COLO668 (cell line): Measurements from ENCODE around the gene EXOC6B.

Experiments
- DNase-seq: peaks from one replicate; lab custom pipeline; 2025; ENCODE audit not compliant: unreplicated experiment; lab: John Stamatoyannopoulos, UW

Gene EXOC6B

DNA sequence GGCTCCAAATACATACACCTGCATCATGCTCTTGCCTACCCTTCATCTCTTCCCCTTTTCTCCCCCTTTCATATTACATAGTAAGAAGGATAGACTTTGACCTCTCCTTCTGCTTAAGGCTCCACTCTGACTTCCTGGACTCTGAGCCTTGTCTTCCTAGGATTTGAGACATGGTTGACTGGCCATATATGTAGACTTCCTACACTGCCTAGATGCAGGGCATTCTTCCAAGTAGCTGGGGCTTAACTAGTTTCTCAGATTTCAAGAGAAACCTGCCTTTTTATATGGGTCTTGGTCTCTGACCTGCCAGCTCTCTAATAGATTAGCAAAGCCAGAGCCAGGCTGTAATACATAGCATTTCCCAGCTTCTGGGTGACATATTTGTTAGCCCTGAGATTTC lies 642.8 kb downstream of the EXOC6B start:
- DNase-seq = no peak

DNA sequence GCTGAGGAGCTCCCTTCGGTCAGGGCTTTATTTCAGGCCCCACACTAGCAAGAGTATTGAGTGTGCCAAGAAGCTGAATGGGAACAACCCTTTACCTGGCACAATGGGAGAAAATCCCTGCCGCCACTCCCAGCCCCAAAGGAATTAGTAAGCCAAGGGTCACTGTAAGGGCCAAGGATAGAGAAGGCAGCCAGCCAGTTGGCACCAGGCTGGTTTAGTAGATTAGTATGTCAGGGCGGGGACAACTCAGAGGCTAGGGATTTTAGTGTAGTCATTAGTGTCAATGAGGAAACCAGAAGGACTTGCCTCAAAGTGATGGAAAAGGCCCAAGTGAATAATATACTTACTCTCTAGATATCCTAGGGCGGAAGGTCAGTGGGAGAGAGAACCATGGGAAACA lies 643.3 kb downstream of the EXOC6B start:
- no peak for DNase-seq

DNA sequence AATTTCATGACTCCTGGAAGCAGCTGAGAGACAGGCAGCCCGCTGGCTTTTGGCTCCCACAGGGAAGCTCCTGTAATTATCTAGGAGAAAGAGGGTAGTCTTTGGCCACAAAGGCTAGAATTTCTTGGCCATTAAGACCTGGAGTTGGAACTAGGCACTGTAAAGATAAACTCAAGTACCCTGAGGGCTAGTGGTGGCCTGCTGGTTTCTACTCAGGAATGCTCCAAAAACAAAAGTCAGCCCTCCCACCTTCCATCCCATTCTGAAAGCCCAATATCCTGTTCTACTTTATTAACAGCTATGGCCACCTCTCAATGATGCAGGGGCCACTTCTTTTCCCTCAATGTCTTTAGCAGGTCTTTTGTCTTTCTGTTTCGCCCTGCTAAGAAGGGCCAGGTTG lies 644.2 kb downstream of the EXOC6B start:
- DNase-seq = no peak

DNA sequence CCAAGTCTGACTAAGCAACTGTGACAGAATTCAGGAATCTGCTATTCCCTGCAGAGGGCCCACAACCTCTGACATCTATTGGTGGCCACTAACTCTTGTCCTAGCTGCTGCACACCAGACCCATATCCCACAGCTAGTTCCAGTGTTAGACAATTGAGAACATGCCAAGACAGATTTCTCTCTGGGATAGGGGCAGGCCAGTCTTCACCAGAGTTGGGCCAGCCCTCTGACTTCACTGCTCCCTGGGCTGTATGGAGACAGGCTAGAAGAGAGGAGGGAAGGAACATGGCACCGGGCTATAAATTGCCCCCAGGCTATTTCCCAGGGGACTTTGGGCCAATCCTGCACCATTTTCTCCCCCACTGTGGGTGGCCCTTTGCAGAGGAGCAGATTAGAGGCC lies 645.5 kb downstream of the EXOC6B start:
- DNase-seq = no peak

DNA sequence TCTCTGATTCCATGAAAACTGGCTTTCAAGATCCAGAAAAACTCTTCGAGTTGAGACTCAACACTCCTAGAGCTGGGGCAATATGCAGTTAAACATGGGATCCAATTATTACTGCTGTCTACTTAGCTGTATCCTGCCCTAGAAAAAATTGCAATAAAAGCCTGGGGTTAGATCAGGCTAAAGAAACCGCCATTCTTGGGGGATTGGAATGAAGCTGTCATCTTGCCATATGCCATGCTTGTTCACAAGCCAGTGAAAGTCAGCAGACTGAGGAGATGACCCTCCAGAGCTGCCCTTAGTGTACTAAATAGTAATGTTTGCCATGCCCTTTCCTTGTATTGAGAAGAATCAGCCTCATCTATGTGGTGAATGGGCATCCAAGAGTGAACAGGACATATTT lies 647.3 kb downstream of the EXOC6B start:
- DNase-seq = no peak

DNA sequence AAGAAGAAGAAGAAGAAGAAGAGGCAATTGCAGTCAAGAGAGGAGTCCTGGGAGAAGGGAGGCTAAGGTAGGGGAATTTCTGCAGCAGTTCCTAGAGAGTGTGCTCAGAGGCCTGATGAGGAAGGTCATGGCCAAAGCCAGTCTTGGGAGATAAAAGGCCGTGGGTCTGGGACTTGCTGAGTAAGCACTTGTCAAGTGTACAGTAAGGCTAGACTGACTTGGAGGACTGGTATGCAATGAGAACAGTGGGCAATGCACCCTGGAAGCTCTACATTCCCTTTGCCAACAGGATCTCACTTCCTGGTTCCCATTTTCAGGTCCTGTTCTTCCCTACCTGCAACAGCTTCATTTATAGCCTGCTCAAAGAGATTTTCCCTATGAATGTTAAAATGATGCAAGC lies 649.6 kb downstream of the EXOC6B start:
- DNase-seq = no peak

DNA sequence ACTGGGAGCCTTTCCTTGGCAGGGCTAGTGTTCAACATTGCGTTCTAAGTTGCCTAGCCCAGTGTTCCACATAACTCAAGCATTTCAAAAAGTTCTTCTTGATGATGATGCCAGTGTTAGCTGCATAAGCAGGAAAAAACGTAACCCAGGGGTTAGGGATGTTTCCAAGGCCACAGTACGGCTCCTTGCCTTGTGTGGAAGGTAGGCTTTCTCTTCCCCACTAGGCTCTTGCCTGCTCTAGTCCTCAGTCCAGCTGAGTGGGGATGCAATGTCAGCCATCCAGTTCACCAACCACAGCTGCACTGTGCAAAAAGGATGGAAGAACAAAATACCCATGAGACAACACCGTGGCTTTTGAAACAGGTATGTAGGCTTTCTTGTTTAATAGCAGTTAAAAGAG lies 650.2 kb downstream of the EXOC6B start:
- DNase-seq = no peak

DNA sequence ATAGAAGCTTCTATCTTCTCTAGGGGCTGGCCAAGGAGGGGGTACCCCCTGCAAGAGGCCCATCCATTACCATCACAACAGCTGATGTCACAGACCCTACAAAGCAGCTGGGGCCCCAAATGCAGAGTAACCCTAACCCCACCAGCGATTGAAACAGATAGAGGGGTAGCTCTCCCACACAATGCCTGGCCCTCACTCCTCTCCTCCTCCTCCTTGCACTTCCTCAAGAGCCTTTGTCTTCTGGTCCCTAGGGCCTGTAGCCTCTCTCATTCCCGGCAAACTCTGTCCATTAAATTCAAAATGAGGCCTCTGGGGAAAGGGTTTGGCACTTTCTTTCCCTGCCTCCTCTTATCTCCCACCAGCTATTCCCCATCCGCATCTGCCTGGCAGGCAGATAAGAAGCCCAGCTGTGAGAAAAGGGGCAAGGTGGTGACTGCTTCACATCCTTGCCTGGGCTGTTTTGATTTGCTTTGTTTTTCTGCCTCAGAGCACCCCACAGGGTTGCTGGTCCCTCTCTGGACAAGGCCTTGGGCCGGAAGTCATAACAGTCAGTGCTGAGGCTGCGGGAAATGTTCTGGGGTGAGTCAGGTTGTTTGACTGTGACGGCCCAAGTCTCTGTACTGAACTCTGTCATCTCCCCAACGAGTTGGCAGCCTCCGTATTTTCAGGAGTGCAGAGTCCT lies 652.1 kb downstream of the EXOC6B start:
- DNase-seq = no peak

DNA sequence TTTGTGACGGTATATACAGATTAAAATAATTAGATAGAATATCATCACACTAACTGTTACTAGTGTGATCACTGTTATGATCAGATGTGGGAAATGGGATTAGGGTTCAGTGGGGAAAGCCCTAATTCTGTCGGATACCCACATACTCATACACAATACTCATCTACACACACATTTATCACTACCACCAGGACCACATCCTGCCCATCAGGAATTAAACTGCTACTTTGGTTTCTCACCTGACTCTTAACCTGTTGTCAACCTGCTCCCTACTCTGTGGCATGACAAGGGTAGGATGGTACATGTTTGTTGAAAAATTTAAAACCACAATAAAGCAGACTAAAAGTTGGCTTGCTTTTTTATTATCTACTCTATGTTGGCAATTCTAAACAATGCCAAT lies 653.4 kb downstream of the EXOC6B start:
- DNase-seq = no peak

DNA sequence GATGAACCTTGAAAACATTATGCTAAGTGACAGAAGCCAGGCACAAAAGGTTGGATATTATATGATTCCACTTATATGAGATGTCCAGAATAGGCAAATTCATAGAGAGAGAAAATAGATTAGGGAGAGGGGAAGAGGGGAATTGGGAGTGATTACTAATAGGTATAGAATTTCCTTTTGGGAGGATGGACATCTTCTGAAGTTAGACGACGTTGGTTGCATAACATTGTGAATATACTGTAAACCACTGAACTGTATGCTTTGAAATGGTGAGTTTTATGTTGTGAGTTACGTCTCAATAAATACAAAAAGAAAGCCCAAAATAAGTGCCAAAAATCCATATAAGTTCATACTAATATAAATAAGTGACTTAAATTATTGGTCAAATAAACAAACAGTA lies 659.6 kb downstream of the EXOC6B start:
- DNase-seq = no peak

DNA sequence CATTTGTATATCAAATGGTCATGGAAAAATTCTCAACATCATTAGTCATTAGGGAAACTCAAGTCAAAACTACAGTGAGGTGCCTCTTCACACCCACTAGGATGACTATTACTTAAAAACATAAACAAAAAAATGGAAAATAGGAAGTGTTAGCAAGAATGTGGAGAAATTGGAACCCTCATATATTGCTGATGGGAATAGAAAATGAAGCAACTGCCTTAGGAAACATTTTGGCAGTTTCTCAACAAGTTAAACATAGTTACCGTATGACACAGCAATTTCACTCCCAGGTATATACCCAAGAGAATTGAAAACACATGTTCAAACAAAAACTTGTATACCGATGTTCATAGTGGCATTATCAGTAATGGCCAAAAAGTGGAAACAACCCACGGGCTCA lies 660.0 kb downstream of the EXOC6B start:
- no peak for DNase-seq

DNA sequence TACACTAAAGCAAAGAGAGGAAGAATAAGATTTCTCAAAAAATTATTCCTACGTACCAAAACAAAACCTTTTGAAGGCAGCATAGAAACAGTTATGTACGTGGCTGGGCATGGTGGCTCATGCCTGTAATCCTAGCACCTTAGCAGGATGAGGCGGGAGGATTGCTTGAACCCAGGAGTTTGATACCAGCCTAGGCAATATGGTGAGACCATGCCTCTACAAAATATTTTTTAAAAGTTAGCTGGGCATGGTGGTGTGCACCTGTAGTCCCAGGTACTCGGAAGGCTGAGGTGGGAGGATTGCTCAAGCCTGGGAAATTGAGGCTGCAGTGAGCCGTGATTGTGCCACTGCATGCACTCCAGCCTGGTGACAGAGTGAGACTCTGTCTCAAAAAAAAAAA lies 663.3 kb downstream of the EXOC6B start:
- no peak for DNase-seq

DNA sequence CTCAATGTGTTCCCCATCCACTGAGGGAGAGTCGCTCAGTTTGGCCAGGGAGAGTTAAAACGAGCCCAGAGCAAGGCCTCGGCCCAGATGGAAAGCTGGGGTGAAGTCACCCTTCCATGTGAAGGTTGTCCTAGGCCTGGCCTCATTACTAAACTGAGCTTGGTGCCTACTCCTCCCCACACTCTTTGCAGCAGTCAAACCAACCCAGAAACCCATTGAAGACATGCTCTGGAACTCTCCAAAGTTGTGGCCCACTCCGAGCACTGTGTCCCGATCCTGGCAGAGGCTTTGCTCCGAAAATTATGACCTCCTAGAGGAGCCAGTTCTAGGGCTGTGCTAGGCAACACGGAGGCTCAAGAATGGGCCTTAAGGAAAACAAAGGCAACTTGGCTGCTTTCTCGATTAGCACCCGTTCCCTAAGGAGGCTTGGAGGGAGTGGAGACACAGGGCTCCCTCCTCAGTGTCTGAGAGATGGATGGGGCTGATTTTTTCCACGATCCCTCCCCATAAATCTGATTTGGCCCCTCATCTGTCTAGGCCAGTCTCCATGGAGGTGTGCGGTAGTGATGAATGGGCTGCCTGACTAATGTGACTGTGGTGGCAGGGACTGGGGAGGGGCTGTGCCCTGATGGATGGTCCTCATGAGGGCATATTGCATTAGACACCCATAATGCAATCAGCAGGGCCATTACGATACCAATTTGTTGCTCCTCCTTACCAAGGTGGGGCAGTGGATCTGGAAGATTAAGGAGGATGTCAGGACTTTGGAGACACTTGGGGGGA lies 666.4 kb downstream of the EXOC6B start:
- DNase-seq = no peak

DNA sequence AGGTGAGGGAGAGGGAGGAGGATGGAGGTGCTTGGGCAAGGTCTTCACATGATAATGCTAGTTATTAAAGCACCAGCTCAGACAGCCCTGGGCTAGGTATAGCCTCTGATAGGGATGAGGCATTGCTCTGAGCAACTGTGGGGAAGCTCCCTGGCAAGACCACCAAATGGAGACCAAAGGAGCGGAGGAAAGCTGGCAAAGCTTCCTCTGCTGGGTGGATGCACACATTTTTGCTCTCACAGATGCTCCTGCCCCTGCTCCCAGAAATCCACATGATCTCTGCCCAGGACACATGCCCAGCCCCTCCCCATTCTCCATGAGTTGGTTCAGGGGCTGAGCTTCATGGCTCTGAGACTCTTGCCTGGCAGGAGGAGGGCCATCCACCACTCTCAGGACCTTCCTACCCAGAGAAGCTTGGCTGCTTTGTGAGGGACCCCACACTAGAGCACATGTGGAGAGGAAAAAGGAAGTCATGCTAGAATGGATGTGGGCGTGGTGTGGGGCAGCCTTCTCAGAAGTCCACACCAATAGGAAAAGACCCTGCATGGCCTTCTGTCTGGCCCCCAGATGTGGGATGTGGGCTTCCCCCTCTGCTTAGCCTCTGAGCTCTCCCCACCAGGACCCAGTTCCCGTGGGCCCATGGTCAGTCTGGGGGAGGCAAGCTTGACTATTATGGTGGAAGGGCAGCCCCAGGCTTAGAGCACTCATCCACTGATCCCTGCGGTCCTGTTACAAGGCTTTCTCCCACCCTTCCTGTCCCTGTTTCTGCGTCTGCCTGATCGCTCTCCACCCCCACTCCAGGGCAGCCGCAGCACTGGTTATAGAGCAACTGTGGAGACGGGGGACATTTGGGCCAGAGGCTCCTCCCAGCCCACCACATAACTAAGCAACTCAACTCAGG lies 667.7 kb downstream of the EXOC6B start:
- no peak for DNase-seq

DNA sequence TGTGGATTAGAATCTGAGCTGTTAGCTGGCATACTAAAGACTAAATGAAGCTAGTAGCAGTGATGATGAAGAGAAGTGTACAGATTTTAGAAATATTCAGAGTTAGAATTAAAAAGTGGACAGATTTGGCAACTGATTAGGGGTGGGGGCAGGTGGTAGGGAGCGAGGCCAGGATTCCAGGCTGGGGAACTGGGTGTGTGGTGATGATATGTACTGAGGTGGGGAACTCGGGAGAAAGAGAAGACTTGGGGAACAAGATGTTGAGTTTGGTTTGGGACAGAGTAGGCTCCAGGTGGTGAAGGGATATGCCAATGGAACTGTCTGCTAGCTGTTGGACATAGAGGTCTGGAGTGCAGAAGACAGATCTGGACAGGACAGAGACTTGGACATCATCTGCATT lies 669.0 kb downstream of the EXOC6B start:
- DNase-seq = no peak

DNA sequence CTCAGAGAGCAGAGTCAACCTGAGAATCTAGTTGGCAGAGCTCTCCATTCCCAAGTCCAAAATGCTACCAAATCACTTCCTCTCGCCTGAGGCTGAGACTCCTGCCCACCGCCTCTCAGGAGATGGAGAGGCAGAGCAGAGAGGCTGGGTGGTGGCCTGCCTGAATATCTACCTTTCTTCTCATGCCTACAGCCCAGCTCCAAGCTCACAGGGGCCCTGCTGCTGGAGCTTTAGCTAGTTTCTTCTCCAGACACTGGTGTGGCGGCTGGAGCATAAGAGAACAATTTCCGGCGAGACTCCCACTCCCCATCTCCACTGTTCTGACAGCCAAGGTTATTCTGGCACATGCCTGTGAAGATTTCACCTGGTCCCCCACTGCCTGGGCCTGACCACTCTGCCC lies 670.1 kb downstream of the EXOC6B start:
- no peak for DNase-seq

DNA sequence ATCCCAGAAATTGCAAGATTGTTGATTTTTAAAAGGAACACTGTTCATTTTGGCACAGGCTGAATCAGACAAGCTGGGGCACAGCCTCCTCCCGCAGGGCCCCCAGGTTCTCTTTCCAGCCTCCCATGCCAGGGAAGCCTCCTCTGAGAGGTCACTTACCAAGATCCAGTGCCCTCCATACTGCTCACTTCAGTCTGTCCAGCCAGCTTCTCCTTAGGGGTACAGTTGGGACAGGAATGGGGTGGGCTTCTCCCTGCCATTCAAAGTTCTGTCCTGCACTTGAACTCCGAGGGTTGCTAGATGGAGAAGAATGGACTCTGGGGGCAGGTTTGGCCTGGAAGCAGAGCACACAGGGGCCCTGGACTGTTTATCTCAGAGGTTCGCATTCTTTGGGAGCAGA lies 670.7 kb downstream of the EXOC6B start:
- no peak for DNase-seq

DNA sequence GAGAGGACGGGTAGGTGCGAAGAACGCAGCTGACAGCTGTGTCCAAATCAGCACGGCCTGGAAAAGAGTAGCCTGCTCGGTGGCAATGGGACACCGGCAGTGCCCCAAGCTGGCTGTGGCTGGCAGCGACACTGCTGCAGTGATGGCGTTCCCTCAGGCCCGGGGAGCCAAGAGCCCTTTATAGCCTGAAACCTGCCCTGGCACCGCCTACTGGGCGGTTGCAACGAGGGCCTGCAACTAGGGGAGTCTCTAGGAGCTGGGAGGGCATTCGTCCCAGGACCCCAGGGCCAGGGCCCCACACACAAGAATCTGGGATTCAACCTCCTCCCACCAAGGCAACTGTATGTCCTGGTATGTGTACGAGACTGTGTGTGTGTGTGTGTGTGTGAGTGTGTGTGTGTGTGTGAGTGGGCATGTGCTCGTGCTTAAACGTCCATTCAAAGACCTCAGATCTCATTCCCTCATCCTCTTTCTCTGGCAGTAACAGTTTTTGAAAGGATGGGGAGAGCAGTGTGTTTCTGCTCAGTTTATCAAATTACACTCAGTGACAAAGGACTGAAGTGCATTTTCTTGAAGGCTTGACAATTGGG lies 671.4 kb downstream of the EXOC6B start:
- DNase-seq = no peak

DNA sequence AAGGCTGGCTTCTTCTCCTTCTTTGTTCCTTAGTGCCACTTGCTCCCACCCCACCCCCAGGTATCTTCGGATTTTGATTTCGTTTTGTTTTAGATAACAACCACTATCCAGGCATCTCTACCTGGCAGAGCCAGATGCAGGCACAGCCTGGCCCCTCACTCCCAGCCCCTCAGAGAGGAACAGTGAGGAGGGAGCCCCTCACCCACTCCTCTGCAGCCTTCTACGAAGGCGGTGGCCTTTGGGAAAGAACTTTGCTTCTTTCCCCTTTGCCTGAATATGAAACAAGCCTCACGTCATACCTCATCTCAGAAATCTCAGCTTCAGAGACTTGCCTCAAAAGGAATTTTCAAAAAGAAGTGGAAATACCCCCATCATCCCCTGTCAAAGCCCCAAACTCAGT lies 671.9 kb downstream of the EXOC6B start:
- no peak for DNase-seq

DNA sequence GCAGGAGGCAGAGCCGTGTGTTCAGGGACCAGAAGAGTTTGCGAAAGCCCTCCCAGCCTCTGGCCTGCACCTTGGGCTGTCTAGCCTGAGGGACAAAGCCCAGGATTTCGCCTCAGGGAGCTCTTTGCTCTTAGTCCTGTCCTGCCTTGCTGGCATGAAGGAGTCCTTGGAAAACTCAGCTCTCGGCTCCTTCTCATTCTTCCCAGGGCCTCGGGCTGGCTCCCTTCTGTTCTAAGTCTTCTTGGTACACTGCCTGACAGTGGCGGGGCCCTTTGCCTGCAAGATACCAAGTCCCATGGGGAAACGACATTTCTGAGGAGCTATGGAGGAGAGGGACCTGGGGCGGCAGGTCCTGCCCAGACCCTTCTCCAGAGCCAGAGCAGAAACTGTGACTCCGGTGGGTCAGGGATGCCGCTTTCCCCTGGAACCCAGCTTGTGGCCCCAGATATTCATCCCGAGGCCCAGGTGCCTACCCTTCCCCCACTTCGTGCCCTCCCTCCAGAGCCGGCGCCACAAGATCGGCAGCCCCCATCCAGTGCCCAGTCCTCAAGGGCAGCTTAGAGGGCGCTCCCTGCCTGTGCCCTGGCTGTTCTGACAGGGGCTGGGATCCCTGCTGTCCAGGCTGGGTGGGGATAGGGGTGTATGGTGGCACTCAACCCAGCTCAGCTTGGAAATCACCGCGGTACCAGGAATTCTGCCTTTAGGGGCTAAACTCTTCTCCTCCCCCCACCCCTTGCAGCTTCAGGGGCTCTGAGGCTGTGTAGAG lies 672.6 kb downstream of the EXOC6B start:
- DNase-seq = no peak

DNA sequence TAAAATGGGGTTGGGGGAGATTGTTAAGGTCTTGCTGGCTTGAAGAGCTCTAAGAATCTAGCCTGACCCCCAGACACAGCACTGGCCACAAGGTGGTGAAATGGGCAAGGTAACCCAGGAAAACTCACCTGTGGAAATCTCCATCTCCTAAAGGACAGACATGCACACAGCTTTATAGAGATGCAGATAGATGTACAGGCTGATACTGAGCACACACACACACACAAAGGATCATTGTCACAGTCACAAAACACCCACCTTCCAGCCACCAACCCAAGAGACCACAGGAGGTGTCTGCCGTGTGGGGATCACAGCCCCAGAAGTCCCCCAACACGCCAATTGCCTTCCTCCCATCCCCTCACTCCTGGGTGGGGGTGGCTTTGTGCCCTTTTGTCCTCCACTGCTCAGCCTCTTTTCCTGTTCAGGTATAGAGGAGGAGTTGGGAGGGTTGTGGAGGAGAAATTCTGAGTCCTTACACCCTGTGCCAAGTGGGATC lies 674.9 kb downstream of the EXOC6B start:
- DNase-seq = peak; percentile 24
